ENCODE results near the gene SREK1IP1.
A peak's percentile ranks its signal among the peaks of the same experiment; 100 is the strongest.

Gene SREK1IP1

GRCh38 chr5:64784451-64785025 is 16.0 kb upstream of the SREK1IP1 start:
- TF ChIP-seq, protein P1, sequence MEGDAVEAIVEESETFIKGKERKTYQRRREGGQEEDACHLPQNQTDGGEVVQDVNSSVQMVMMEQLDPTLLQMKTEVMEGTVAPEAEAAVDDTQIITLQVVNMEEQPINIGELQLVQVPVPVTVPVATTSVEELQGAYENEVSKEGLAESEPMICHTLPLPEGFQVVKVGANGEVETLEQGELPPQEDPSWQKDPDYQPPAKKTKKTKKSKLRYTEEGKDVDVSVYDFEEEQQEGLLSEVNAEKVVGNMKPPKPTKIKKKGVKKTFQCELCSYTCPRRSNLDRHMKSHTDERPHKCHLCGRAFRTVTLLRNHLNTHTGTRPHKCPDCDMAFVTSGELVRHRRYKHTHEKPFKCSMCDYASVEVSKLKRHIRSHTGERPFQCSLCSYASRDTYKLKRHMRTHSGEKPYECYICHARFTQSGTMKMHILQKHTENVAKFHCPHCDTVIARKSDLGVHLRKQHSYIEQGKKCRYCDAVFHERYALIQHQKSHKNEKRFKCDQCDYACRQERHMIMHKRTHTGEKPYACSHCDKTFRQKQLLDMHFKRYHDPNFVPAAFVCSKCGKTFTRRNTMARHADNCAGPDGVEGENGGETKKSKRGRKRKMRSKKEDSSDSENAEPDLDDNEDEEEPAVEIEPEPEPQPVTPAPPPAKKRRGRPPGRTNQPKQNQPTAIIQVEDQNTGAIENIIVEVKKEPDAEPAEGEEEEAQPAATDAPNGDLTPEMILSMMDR (IDR thresholded peaks at IDR 0.05), result peak; percentile 81

- TF ChIP-seq, protein P1 (IDR thresholded peaks at IDR 0.05), result no peak
Observed at GRCh38 chr5:64775291-64775690, 6.8 kb upstream of the SREK1IP1 start.

DNA sequence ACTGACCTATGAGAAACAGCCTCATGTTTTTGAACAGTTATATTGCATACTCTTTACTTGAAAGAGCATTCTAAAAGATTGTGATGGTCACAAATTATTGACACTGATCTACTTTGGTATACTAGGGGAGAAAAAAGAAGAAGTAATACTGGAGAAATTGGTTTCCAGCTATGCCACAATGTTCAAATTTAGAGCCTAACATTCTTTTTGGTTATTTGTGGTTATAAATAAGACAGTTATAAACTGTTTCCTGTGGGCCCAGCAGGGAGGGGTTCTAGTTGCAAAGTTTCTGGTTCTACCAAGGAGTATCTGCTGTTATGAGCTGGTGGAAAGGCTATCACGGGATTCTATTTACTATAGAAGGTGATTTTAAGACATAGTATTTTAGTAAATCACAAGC is 5.0 kb upstream of the SREK1IP1 start:
- TF ChIP-seq, protein P1 (IDR thresholded peaks at IDR 0.05), result no peak

GRCh38 chr5:64771736-64772135 is 3.2 kb upstream of the SREK1IP1 start:
- TF ChIP-seq, protein P1 (IDR thresholded peaks at IDR 0.05), result no peak

- TF ChIP-seq, protein P1 (IDR thresholded peaks at IDR 0.05), result no peak
Observed at GRCh38 chr5:64769855-64770254, 1.4 kb upstream of the SREK1IP1 start.

DNA sequence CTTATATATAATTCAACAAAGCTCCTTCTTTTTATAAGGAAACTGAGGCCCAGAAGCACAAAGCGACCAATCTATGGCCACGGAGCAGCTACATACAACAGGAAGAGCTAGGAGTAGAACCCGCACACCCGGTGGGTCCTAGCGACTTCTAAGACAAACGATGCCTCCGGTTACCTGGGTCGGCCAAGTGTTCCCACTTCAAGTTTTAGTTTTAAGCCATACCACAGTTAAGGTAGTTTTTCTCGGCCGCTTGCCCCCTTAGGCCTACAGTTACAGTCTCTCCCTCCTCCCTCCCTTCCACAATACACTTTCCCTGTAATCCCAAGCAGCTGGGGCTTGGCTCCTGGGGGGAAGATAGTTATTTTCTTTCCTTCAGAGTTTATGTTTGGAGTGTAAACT is 533 bp downstream of the SREK1IP1 start:
- TF ChIP-seq, protein P1 (IDR thresholded peaks at IDR 0.05), result no peak

DNA sequence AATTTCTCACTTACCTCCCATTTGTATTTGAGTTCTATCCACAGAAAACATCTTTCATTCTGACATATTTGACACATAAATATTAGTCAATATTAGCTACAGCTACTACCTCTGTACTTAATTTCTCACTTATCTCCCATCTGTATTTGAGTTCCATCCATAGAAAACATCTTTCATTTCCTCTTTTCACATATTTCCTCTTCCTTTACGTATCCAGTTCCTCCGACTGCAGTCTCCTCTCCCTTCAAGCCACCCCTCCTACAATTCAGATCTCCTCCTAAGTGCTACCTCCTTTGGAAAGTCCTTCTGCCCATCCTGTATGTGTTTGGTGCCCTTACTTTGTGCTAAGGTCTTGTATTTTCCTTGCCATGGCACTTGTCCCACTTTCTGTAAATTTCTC is 1.6 kb downstream of the SREK1IP1 start:
- TF ChIP-seq, protein P1 (IDR thresholded peaks at IDR 0.05), result no peak
